Activated T-helper 1 cell treated with anti-CD3 and anti-CD28 coated beads, Interleukin-12 subunit alpha, Interleukin-12 subunit beta, Interleukin-2, Interleukin-4 antibody, amounts not matched to agents 30 ng/mL and 10 ng/mL and 1 ng/mL, durations not matched to agents 14 hours and 24 hours and 36 hours (primary cell): Measurements from ENCODE around the gene NES. TPM values are rescaled to one million over a fixed set of nuclear protein-coding genes. Genes with fewer than 3 reads are reported as not detected.
"Not testable (repeated sequence)": the region's sequence is repeated elsewhere in the genome, so short reads cannot be mapped to it uniquely, and the experiment has no call there.

Experiments used
- DNase-seq: peaks from one replicate; pipeline ENCODE4 v3.0.0; 2021; ENCODE audit warnings: low spot score
- H3K27ac Mint-ChIP-seq: one replicate; pipeline ENCODE4 v1.8.0; 2021; ENCODE audit warnings: mild to moderate bottlenecking, mixed read lengths
- H3K27me3 Mint-ChIP-seq: one replicate; pipeline ENCODE4 v1.8.0; 2022; ENCODE audit warnings: mild to moderate bottlenecking, moderate library complexity, mixed read lengths; ENCODE audit not compliant: insufficient read depth
- H3K36me3 Mint-ChIP-seq: one replicate; pipeline ENCODE4 v1.8.0; 2021; ENCODE audit warnings: low read depth, mixed read lengths
- H3K4me1 Mint-ChIP-seq: one replicate; pipeline ENCODE4 v1.8.0; 2021; ENCODE audit warnings: low read depth, mixed read lengths
- H3K4me3 Mint-ChIP-seq: one replicate; pipeline ENCODE4 v1.8.0; 2021; ENCODE audit warnings: mild to moderate bottlenecking, moderate library complexity, mixed read lengths
- H3K9me3 Mint-ChIP-seq: one replicate; pipeline ENCODE4 v1.8.0; 2021; ENCODE audit warnings: mixed read lengths
- intact Hi-C: fragments of 100-400 bp; cut with micrococcal nuclease; formaldehyde crosslinking; loops from one replicate; pipeline ENCODE4 v1.15.1; 2024
- total RNA-seq: library from RNA; stranded (reverse); gene quantifications from 2 replicates; pipeline ENCODE4 v1.2.3, GENCODE V29; 2022

Gene NES
- total RNA-seq, 1 donor from 2014 or later = not detected

GRCh38 chr1:156642265-156643048, 34.8 kb downstream of the NES start:
- no peaks in the 10 kb centered on the region for H3K9me3 Mint-ChIP-seq
- no peak for DNase-seq
- intact Hi-C loops = no loop called here
- H3K4me1 Mint-ChIP-seq = peaks cover 42% of the 10 kb centered on the region
- H3K4me3 Mint-ChIP-seq = peak overlapping the region; percentile 45
- H3K27me3 Mint-ChIP-seq = peaks cover 78% of the 10 kb centered on the region
- H3K27ac Mint-ChIP-seq = no peak overlapping the region
- H3K36me3 Mint-ChIP-seq = peaks cover 5% of the 10 kb centered on the region

DNA sequence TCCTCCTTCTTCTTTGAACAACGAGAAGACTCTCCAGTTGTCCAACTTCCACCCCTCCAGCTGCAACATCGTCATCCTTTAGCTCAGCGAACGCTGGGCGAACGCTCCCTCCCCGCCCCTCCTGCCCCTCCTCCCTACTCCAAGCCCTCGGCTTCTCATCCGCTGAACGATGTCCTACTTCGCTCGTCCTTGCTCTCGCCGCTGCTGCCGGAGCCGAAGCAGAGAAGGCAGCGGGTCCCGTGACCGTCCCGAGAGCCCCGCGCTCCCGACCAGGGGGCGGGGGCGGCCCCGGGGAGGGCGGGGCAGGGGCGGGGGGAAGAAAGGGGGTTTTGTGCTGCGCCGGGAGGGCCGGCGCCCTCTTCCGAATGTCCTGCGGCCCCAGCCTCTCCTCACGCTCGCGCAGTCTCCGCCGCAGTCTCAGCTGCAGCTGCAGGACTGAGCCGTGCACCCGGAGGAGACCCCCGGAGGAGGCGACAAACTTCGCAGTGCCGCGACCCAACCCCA, 35.4 kb downstream of the NES start, which contains the start of gene BCAN:
BCAN (plus strand) TSS at position 357 of the 504 bp plus-strand sequence. CDS start 3,938 bp downstream, outside the sequence.
- Mint-ChIP-seq H3K27me3 (peaks cover 72% of the 10 kb centered on the region), H3K36me3 (peaks cover 5% of the 10 kb centered on the region), H3K4me3 (peak within 1 kb of the TSS; percentile 45), H3K9me3 (no peaks in the 10 kb centered on the region), H3K4me1 (peaks cover 42% of the 10 kb centered on the region), H3K27ac (no peak within 1 kb of the TSS)
- intact Hi-C loops = no loop called here
- no peak for DNase-seq

- Mint-ChIP-seq H3K4me1 (peaks cover 39% of the 10 kb centered on the region), H3K27me3 (peaks cover 75% of the 10 kb centered on the region), H3K27ac (no peak overlapping the region), H3K36me3 (peaks cover 3% of the 10 kb centered on the region), H3K4me3 (peak overlapping the region; percentile 45), H3K9me3 (no peaks in the 10 kb centered on the region)
- DNase-seq = no peak
- intact Hi-C loops = no loop called here
Observed at GRCh38 chr1:156640842-156641706, 36.1 kb downstream of the NES start.

- peaks cover 3% of the 10 kb centered on the region for H3K36me3 Mint-ChIP-seq
- H3K4me1 Mint-ChIP-seq = peaks cover 28% of the 10 kb centered on the region
- intact Hi-C loops = no loop called here
- no peak overlapping the region for H3K4me3 Mint-ChIP-seq
- H3K27me3 Mint-ChIP-seq = peaks cover 73% of the 10 kb centered on the region
- DNase-seq = no peak
- H3K27ac Mint-ChIP-seq = no peak overlapping the region
- no peaks in the 10 kb centered on the region for H3K9me3 Mint-ChIP-seq
Observed at GRCh38 chr1:156639601-156640101, 37.6 kb downstream of the NES start.

DNA sequence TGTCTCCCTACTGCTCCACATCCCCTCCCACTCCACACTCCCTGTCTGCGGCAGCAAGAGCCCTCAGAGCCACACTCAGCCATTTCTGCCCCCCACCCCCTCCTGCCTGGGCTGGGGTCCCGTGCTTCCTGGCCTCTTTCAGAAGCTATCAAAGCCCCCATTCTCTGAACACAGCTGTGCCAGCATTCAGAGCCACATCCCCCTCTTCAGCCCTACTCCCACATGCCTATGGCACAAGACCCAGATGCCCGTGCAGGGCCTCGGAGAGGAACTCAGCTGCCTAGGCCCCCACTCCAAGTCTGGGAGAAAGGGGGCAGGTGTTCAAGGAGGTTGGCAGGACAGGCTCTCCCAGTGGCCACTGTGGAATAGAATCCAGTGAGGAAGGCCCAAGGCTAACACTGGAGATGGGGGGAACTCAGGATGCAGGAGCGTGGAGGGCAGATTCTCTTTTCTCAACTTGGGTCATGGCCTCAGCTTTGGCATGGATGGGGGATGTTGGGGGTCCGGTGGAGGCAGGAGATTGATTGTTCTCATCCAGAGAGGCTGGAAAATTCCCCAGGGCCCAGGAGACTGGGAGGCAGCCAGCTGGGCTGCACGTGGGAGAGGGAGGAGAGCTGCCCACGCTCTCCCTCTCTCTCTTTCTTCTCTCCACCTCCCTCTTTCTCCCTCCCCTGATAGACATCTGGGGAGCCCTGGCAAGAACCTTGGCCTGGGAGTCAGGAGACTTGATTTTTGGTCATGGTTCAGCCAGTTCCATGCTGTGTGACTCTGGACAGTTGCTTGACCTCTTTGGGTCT, 38.8 kb downstream of the NES start:
- intact Hi-C loops = no loop called here
- Mint-ChIP-seq H3K36me3 (peaks cover under 1% of the 10 kb centered on the region), H3K27me3 (peaks cover 75% of the 10 kb centered on the region), H3K27ac (no peak overlapping the region), H3K4me1 (peaks cover 16% of the 10 kb centered on the region), H3K9me3 (no peaks in the 10 kb centered on the region), H3K4me3 (no peak overlapping the region)
- no peak for DNase-seq

GRCh38 chr1:156632355-156632754, 44.9 kb downstream of the NES start:
- no peak for DNase-seq
- Mint-ChIP-seq H3K4me1 (no peaks in the 10 kb centered on the region), H3K36me3 (no peaks in the 10 kb centered on the region), H3K27me3 (peaks cover 78% of the 10 kb centered on the region), H3K4me3 (no peak overlapping the region), H3K27ac (no peak overlapping the region), H3K9me3 (no peaks in the 10 kb centered on the region)
- intact Hi-C loops = no loop called here

DNA sequence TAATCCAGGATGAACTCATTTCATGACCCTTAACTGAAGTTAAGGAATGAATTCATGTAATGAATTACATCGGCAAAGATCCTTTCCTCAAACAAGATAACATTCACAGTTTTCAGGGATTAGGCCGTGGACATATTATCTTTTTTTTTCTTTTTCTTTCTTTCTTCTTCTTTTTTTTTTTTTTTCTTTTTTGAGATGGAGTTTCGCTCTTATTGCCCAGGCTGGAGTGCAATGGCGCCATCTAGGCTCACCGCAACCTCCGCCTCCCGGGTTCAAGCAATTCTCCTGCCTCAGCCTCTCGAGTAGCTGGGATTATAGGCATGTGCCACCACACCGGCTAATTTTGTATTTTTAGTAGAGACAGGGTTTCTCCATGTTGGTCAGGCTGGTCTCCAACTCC, 46.1 kb downstream of the NES start:
- H3K36me3 Mint-ChIP-seq, H3K4me1 Mint-ChIP-seq, H3K9me3 Mint-ChIP-seq, DNase-seq, H3K4me3 Mint-ChIP-seq, H3K27ac Mint-ChIP-seq, intact Hi-C loops: not testable (repeated sequence)
- H3K27me3 Mint-ChIP-seq = peaks cover 81% of the 10 kb centered on the region

DNA sequence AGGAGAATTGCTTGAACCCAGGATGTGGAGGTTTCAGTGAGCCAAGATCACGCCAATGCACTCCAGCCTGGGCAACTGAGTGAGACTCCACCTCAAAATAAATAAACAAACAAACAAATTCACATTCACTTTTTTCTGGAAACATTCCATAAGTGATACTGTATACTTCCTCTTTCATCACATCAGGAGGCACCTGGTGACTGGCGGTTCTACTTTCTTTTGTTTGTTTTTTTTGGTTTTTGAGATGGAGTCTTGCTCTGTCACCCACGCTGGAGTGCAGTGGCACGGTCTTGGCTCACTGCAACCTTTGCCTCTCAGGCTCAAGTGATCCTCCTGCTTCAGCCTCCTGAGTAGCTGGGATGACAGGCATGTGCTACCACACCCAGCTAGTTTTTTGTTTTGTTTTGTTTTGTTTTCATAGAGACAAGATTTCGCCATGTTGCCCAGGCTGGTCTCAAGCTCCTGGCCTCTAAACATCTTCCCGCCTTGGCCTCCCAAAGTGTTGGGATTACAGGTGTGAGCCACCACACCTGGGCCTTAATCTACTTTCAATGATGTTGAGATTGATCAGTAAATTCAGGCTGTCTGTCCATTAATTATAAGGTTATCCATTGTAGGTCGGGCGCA, 47.3 kb downstream of the NES start:
- Mint-ChIP-seq H3K27me3 (peaks cover 83% of the 10 kb centered on the region), H3K4me3 (no peak overlapping the region), H3K4me1 (peaks cover 8% of the 10 kb centered on the region), H3K9me3 (no peaks in the 10 kb centered on the region), H3K36me3 (no peaks in the 10 kb centered on the region), H3K27ac (no peak overlapping the region)
- intact Hi-C loops = no loop called here
- no peak for DNase-seq

GRCh38 chr1:156627313-156627880, 49.8 kb downstream of the NES start:
- H3K27ac Mint-ChIP-seq = no peak overlapping the region
- peaks cover 74% of the 10 kb centered on the region for H3K27me3 Mint-ChIP-seq

DNA sequence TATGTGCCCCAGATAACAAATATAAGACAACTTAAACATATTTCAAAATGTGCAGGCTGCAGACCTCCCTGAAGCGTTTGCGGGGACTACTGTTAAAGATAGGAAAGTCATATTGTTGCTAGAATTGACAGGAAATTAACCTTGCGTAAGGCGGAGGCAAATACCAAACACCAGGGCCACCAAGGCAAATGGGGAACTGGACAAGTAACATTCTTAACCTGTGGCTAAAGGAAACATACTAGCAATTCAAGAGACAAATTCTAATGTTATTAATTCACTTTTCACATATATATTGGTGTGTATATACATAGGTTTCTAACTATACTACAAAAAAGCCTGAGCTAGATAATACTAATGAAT, 51.1 kb downstream of the NES start:
- no peak for DNase-seq
- Mint-ChIP-seq H3K9me3 (no peaks in the 10 kb centered on the region), H3K27ac (peak overlapping the region; percentile 33), H3K4me3 (no peak overlapping the region), H3K4me1 (peaks cover 8% of the 10 kb centered on the region), H3K36me3 (no peaks in the 10 kb centered on the region), H3K27me3 (peaks cover 73% of the 10 kb centered on the region)
- intact Hi-C loops = loop anchor here (1.0 kb wide), 2 partner anchors 31 to 52 kb away; no protein-coding TSS in a partner anchor

More at GRCh38 chr1:156627313-156627880, 49.8 kb downstream of the NES start:
- Mint-ChIP-seq H3K4me1 (peaks cover 8% of the 10 kb centered on the region), H3K9me3 (no peaks in the 10 kb centered on the region), H3K4me3 (no peak overlapping the region), H3K36me3 (no peaks in the 10 kb centered on the region)
- intact Hi-C loops = loop anchor here (1.0 kb wide), 1 partner anchor 17 kb away; no protein-coding TSS in a partner anchor
- no peak for DNase-seq

DNA sequence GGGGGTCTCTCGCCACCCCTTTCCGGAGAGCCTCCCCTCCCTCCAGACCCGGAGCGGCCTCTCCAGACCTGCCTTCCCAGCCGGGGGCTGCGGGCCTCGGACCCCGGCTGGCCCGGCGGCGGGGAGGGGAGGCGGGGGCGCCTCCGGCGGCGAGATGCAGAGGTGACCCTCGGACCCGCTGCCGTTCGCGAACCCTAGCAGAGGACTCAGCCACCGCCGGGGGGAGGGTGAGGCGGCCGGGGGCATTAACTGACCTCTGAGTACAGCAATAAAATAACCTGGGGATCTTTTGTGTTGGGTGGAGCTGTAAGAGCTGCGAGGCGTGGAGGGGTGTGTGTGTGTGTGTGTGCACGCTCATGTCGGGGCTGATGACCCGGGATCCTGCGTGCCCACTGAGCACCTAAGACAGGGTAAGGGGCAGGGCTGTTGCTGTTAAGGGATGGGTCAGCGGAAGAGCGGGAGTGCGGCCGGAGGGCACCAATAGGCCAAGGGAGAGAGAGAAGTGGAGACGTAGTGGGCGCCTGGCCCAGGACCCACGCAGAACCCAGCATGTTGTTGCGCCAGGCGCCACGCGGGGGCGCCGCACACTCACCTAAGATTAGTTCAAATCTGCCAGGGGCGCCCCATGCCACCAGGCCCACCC, 51.6 kb downstream of the NES start:
- no peaks in the 10 kb centered on the region for H3K9me3 Mint-ChIP-seq
- H3K27ac Mint-ChIP-seq = peak overlapping the region; percentile 33
- intact Hi-C loops = loop anchor here (1.0 kb wide), 3 partner anchors 32 to 302 kb away; no protein-coding TSS in a partner anchor
- peaks cover 8% of the 10 kb centered on the region for H3K4me1 Mint-ChIP-seq
- DNase-seq = peak; percentile 38
- H3K36me3 Mint-ChIP-seq = no peaks in the 10 kb centered on the region
- H3K27me3 Mint-ChIP-seq = peaks cover 74% of the 10 kb centered on the region
- peak overlapping the region; percentile 75 for H3K4me3 Mint-ChIP-seq
